ENCODE data around the gene GLIS1. TPM values are rescaled to one million over a fixed set of nuclear protein-coding genes. Genes with fewer than 3 reads are reported as not detected.

Gene GLIS1
- total and polyA plus RNA-seq, 2 donors (not counting 3 experiments of a cell fraction or from before 2014, with no cell fraction given), result not detected

GRCh38 chr1:53547231-53547790 lies 191.7 kb downstream of the GLIS1 start:
- Histone ChIP-seq H3K9me1 (replicated peaks; ENCODE audit: control insufficient read depth, extremely low read depth, insufficient read depth, low read length) (no peaks in the 10 kb centered on the region), H3K4me3 (replicated peaks in 1 of 3; ENCODE audit: insufficient read depth in 1 of 3, low read depth in 1 of 3, low read length in 3 of 3) (no peak overlapping the region), H4K20me1 (replicated peaks; ENCODE audit: control insufficient read depth, extremely low read depth, insufficient read depth, low read length) (no peaks in the 10 kb centered on the region), H2AFZ (ENCODE audit: low read depth, low read length) (no peak overlapping the region), H3K9me3 (replicated peaks; ENCODE audit: control insufficient read depth, insufficient read depth, low read length) (no peaks in the 10 kb centered on the region), H3K9ac (replicated peaks; ENCODE audit: extremely low read depth, insufficient read depth, low read length) (no peak overlapping the region), H3K79me2 (ENCODE audit: control insufficient read depth, insufficient read depth, low read length) (no peaks in the 10 kb centered on the region), H3K27ac (ENCODE audit: insufficient read depth, low read depth, low read length) (no peak overlapping the region), H3K4me2 (ENCODE audit: insufficient read depth, low read length) (no peak overlapping the region), H3K4me1 (ENCODE audit: control insufficient read depth, extremely low read depth, insufficient read depth, low read length) (no peaks in the 10 kb centered on the region), H3K27me3 (ENCODE audit: control insufficient read depth in 2 of 2, insufficient read depth in 2 of 2, low read length in 2 of 2) (no peaks in the 10 kb centered on the region), H3K36me3 (ENCODE audit: control insufficient read depth in 2 of 2, extremely low read depth in 1 of 2, insufficient read depth in 2 of 2, low read length in 2 of 2) (no peaks in the 10 kb centered on the region)
- FAIRE-seq (no peak), DNase-seq (ENCODE audit: low read depth, low spot score) (no peak)
- ChIA-PET CTCF (no interaction called here), POLR2A (no interaction called here)
- dilution Hi-C loops (cut with MboI; ENCODE audit: extremely low pct_ligation_motif_present, low sequenced_read_pairs), result no loop called here
- BruUV-seq (replicated peaks), result no TSS peak
- intact Hi-C loops (cut with micrococcal nuclease), result no loop called here
- TF ChIP-seq MYC (IDR thresholded peaks at IDR 0.05; ENCODE audit: low read depth, low read length) (no peak), JUN (IDR thresholded peaks at IDR 0.05; ENCODE audit: borderline replicate concordance, insufficient read depth, insufficient read length, low read depth) (no peak), GATA2 (IDR thresholded peaks at IDR 0.05; ENCODE audit: insufficient read depth, insufficient read length, low read depth, low read length) (no peak), MAX (IDR thresholded peaks at IDR 0.05; ENCODE audit: insufficient read depth, insufficient read length) (no peak), FOS (IDR thresholded peaks at IDR 0.05; ENCODE audit: borderline replicate concordance, insufficient read depth, low read length) (no peak), EZH2 (IDR thresholded peaks at IDR 0.05; ENCODE audit: borderline replicate concordance, low read depth, low read length, severe bottlenecking) (no peak), POLR2AphosphoS5 (IDR thresholded peaks at IDR 0.05; ENCODE audit: insufficient read depth, low read depth, low read length) (no peak)
